Measurements from ENCODE around the gene BRSK2. TPM values are rescaled to one million over a fixed set of nuclear protein-coding genes. Genes with fewer than 3 reads are reported as not detected.

BRSK2 gene
- total RNA-seq, 1 donor from 2014 or later = 59.9 TPM

DNA sequence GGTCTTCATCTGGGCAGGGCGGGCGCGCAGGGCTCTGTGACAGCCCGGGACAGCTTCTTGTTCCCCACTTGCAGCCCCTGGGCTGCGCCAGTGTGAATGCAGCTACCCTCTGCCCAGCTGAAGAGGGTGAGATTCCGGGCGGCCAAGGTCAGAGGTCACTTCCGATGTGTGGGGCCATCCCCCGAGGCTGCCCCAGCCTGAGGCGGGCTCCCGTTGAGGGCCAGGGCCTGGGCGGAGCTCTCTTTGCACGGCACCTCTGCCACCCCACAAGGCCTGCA is 72.9 kb downstream of the BRSK2 start:
- Mint-ChIP-seq H3K36me3 (ENCODE audit: low read depth) (peaks cover 3% of the 10 kb centered on the region), H3K4me3 (no peak overlapping the region), H3K27me3 (ENCODE audit: low read depth) (peaks cover 3% of the 10 kb centered on the region), H3K27ac (ENCODE audit: unreplicated experiment) (no peak overlapping the region), H3K4me1 (peaks cover 6% of the 10 kb centered on the region), H3K9me3 (no peaks in the 10 kb centered on the region)
- DNase-seq (ENCODE audit: low read depth, low spot score) = no peak
- TF ChIP-seq, protein P1, sequence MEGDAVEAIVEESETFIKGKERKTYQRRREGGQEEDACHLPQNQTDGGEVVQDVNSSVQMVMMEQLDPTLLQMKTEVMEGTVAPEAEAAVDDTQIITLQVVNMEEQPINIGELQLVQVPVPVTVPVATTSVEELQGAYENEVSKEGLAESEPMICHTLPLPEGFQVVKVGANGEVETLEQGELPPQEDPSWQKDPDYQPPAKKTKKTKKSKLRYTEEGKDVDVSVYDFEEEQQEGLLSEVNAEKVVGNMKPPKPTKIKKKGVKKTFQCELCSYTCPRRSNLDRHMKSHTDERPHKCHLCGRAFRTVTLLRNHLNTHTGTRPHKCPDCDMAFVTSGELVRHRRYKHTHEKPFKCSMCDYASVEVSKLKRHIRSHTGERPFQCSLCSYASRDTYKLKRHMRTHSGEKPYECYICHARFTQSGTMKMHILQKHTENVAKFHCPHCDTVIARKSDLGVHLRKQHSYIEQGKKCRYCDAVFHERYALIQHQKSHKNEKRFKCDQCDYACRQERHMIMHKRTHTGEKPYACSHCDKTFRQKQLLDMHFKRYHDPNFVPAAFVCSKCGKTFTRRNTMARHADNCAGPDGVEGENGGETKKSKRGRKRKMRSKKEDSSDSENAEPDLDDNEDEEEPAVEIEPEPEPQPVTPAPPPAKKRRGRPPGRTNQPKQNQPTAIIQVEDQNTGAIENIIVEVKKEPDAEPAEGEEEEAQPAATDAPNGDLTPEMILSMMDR (conservative IDR thresholded peaks at IDR 0.05) = no peak

DNA sequence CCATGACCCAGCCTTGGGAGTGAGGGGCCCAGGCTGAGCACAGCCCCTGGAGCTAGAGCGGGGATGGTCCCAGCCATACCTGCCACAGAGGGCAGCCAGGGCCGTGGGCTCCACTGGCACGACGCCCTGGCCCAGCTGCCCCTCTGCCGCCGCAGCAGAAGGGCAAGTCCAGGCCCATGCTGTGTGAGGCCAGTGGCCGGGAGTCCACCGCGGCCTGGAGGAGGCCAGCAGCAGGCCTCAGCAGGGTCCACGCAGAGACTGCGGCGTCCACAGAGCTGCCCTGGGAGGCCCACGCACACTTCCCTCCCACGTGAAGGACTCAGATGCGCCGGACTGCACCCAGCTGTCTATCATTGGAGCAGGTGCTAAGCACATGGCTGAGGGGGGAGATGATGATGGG is 73.3 kb downstream of the BRSK2 start:
- Mint-ChIP-seq H3K4me1 (peaks cover 6% of the 10 kb centered on the region), H3K4me3 (no peak overlapping the region), H3K9me3 (no peaks in the 10 kb centered on the region), H3K36me3 (ENCODE audit: low read depth) (peaks cover 3% of the 10 kb centered on the region), H3K27me3 (ENCODE audit: low read depth) (peaks cover 3% of the 10 kb centered on the region), H3K27ac (ENCODE audit: unreplicated experiment) (no peak overlapping the region)
- TF ChIP-seq, protein P1 (conservative IDR thresholded peaks at IDR 0.05) = no peak
- no peak for DNase-seq (ENCODE audit: low read depth, low spot score)

DNA sequence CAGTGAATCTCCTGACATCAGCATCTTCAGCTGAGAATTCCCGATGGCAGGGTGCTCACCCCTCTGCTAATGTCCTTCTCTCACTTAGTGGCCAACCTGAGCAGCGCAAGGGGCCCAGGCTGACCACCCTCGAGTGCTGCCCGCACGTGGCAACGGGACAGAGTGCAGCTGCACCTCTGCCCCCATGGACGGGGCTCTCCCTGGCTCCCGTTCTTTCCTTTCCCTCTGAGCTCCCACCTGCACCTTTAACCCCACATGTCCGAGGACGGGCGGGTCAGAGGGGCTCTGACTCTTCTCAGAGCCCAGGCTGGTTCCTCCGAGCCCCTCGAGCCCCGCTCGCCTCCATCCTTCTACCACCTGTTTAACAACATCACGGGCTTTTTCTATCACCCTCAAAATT is 77.0 kb downstream of the BRSK2 start:
- H3K9me3 Mint-ChIP-seq = no peaks in the 10 kb centered on the region
- H3K4me3 Mint-ChIP-seq = peak overlapping the region; percentile 35
- TF ChIP-seq, protein P1 (conservative IDR thresholded peaks at IDR 0.05) = no peak
- H3K36me3 Mint-ChIP-seq (ENCODE audit: low read depth) = peaks cover 3% of the 10 kb centered on the region
- H3K27me3 Mint-ChIP-seq (ENCODE audit: low read depth) = peaks cover 3% of the 10 kb centered on the region
- peaks cover 6% of the 10 kb centered on the region for H3K4me1 Mint-ChIP-seq
- H3K27ac Mint-ChIP-seq (ENCODE audit: unreplicated experiment) = no peak overlapping the region
- no peak for DNase-seq (ENCODE audit: low read depth, low spot score)

DNA sequence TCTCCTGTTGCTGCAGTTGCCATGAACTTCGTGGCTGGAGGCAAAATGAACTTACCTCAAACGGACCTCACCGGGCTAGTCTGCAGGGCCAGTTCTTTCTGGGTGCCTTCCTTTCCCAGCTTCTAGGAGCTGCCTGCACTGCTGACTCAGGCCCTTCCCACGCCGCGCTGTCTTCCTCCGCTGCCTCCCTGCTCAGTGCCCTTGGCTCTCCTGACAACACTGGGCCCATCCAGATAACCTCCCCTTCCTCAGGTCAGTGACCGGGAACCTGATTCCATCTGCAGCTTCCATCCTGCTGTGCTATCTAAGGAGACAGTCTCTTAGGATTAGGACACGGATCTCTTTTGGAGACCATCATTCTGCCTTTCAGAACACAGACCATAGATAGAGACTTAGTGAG is 77.5 kb downstream of the BRSK2 start:
- peak overlapping the region; percentile 76 for H3K27ac Mint-ChIP-seq (ENCODE audit: unreplicated experiment)
- peak overlapping the region; percentile 35 for H3K4me3 Mint-ChIP-seq
- H3K4me1 Mint-ChIP-seq = peaks cover 6% of the 10 kb centered on the region
- peaks cover 3% of the 10 kb centered on the region for H3K36me3 Mint-ChIP-seq (ENCODE audit: low read depth)
- H3K27me3 Mint-ChIP-seq (ENCODE audit: low read depth) = peaks cover 3% of the 10 kb centered on the region
- no peaks in the 10 kb centered on the region for H3K9me3 Mint-ChIP-seq
- TF ChIP-seq, protein P1 (conservative IDR thresholded peaks at IDR 0.05) = no peak
- DNase-seq (ENCODE audit: low read depth, low spot score) = no peak

DNA sequence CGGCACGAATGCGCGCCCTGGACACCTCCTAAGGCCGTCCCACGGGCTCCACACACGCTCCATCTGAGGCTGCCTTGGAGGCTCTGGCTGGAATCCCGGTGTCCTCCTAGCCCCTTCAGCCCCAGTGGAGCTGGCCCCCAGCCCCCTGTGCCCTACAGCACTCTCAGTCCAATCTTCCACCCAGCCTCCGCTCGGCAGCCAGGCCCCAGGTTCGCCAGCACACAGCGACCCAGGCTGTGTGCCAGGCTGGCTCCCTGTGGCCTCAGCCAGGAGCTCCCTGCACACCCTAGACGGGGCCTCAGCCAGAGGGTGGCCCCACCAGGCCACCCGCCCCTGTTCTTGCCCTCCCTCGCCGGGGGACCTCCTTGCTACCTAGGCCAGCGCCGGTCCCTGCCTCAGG is 78.3 kb downstream of the BRSK2 start:
- H3K9me3 Mint-ChIP-seq = no peaks in the 10 kb centered on the region
- TF ChIP-seq, protein P1 (conservative IDR thresholded peaks at IDR 0.05) = no peak

More for the DNA sequence above, 78.3 kb downstream of the BRSK2 start:
- H3K36me3 Mint-ChIP-seq (ENCODE audit: low read depth) = peaks cover 3% of the 10 kb centered on the region
- H3K27me3 Mint-ChIP-seq (ENCODE audit: low read depth) = peaks cover 3% of the 10 kb centered on the region
- no peak for DNase-seq (ENCODE audit: low read depth, low spot score)
- no peak overlapping the region for H3K4me3 Mint-ChIP-seq
- no peak overlapping the region for H3K27ac Mint-ChIP-seq (ENCODE audit: unreplicated experiment)
- H3K4me1 Mint-ChIP-seq = peaks cover 6% of the 10 kb centered on the region
